Breast epithelium (tissue), 3 donors: ENCODE data around the gene FAT1.

ENCODE experiments used
- CTCF ChIP-seq, 3 donors: fragments of 450-650 bp; IDR thresholded peaks; one replicate each; pipeline ENCODE4 v1.5.1; 2016 to 2017; ENCODE audit warnings: antibody characterized with exemption in 3 of 3, mild to moderate bottlenecking in 3 of 3, moderate library complexity in 3 of 3
- POLR2A ChIP-seq: fragments of 450-650 bp; IDR thresholded peaks from one replicate; pipeline ENCODE4 v1.6.1; 2016; ENCODE audit warnings: antibody characterized with exemption, mild to moderate bottlenecking, moderate library complexity
- POLR2AphosphoS5 ChIP-seq, 3 donors: sonication (generic); formaldehyde crosslinking; IDR thresholded peaks; one replicate each; pipeline ENCODE4 v1.6.1; 2017; ENCODE audit warnings: antibody characterized with exemption in 3 of 3

GRCh38 chr4:186765673-186766546 is 42.3 kb upstream of the FAT1 start:
- no peak for TF ChIP-seq CTCF (IDR thresholded peaks at IDR 0.05)
- no peak for TF ChIP-seq POLR2A
- TF ChIP-seq POLR2AphosphoS5 (IDR thresholded peaks at IDR 0.05): no peak
